SK-N-SH (cell line): Measurements from ENCODE around the gene SETD7. TPM values are rescaled to one million over a fixed set of nuclear protein-coding genes. Genes with fewer than 3 reads are reported as not detected.

Experiments used
- CTCF ChIA-PET: fragments of 300-600, 350-600 bp; formaldehyde crosslinking; extraction: SDS; loops from one replicate; lab custom pipeline; 2021; lab: Yijun Ruan, JAX
- POLR2A ChIA-PET: fragments of 350-600 bp; sonication (Branson Sonifier 250); formaldehyde crosslinking; extraction: SDS; loops from one replicate; lab custom pipeline; 2020; ENCODE audit warnings: antibody characterized with exemption, inconsistent platforms; lab: Yijun Ruan, JAX
- DNase-seq: peaks from one replicate; pipeline ENCODE4 v3.0.0; 2012
- H2AFZ ChIP-seq: fragments of 200-600 bp; sonication (generic); 2 replicates; pipeline ENCODE4 v1.8.1; 2016; ENCODE audit warnings: antibody characterized with exemption, mild to moderate bottlenecking, low read depth
- H3F3A ChIP-seq: fragments of 200-600 bp; sonication (generic); replicated peaks from 2 replicates; pipeline ENCODE3; 2016; ENCODE audit warnings: antibody characterized with exemption, mild to moderate bottlenecking; ENCODE audit not compliant: insufficient read depth
- H3K27ac ChIP-seq, 2 experiments: fragments of 200-500 bp in 1 of 2; fragments of 200-600 bp in 1 of 2; sonication (Bioruptor generic) in 1 of 2; sonication (generic), shearing (Covaris generic) in 1 of 2; 2 replicates each; pipeline versions ENCODE4 v1.5.1 to v1.6.1; 2014 to 2016; ENCODE audit warnings: low read depth in 2 of 2, inconsistent platforms in 1 of 2, low read length in 1 of 2, mild to moderate bottlenecking in 1 of 2, mixed read lengths in 1 of 2
- H3K27me3 ChIP-seq: fragments of 200-600 bp; sonication (generic), shearing (Covaris generic); 2 replicates; pipeline ENCODE4 v1.6.1; 2016; ENCODE audit warnings: mixed run types; ENCODE audit not compliant: insufficient read depth
- H3K36me3 ChIP-seq, 2 experiments: fragments of 200-500 bp in 1 of 2; fragments of 200-600 bp in 1 of 2; sonication (Bioruptor generic) in 1 of 2; sonication (generic) in 1 of 2; replicated peaks in 1 of 2; 2 replicates each; pipeline versions ENCODE3 to v1.5.1; 2014 to 2016; ENCODE audit warnings: low read length in 1 of 2, mild to moderate bottlenecking in 1 of 2; ENCODE audit not compliant: insufficient read depth in 2 of 2, control insufficient read depth in 1 of 2
- H3K4me1 ChIP-seq, 2 experiments: fragments of 200-500 bp in 1 of 2; fragments of 200-600 bp in 1 of 2; sonication (Bioruptor generic) in 1 of 2; sonication (generic), shearing (Covaris generic) in 1 of 2; 2 replicates each; pipeline versions ENCODE4 v1.5.1 to v1.6.1; 2014 to 2016; ENCODE audit warnings: low read depth in 1 of 2, low read length in 1 of 2, mixed run types in 1 of 2; ENCODE audit not compliant: insufficient read depth in 2 of 2, control insufficient read depth in 1 of 2
- H3K4me2 ChIP-seq: fragments of 200-600 bp; sonication (generic), shearing (Covaris generic); 2 replicates; pipeline ENCODE4 v1.6.1; 2017; ENCODE audit warnings: mixed run types
- H3K4me3 ChIP-seq, 2 experiments: fragments of 200-500 bp in 1 of 2; fragments of 200-600 bp in 1 of 2; sonication (Bioruptor generic) in 1 of 2; sonication (generic), shearing (Covaris generic) in 1 of 2; 2 replicates each; pipeline versions ENCODE4 v1.5.1 to v1.8.1; 2014 to 2016; ENCODE audit warnings: low read depth in 2 of 2, inconsistent platforms in 1 of 2, low read length in 1 of 2, mild to moderate bottlenecking in 1 of 2, mixed read lengths in 1 of 2, moderate library complexity in 1 of 2
- H3K79me2 ChIP-seq: fragments of 200-600 bp; sonication (generic); 2 replicates; pipeline ENCODE4 v1.8.1; 2017; ENCODE audit warnings: mild to moderate bottlenecking; ENCODE audit not compliant: insufficient read depth
- H3K9ac ChIP-seq: fragments of 200-600 bp; sonication (generic); 2 replicates; pipeline ENCODE4 v1.6.1; 2017; ENCODE audit warnings: mixed run types
- H3K9me2 ChIP-seq: fragments of 200-600 bp; sonication (generic); 2 replicates; pipeline ENCODE4 v1.6.1; 2017; ENCODE audit warnings: mixed run types
- H3K9me3 ChIP-seq: fragments of 200-600 bp; sonication (generic); 2 replicates; pipeline ENCODE4 v1.6.1; 2017; ENCODE audit warnings: mixed run types, mild to moderate bottlenecking, moderate library complexity
- H4K20me1 ChIP-seq: fragments of 200-600 bp; sonication (generic); 2 replicates; pipeline ENCODE4 v1.6.1; 2017; ENCODE audit warnings: mild to moderate bottlenecking, mixed run types; ENCODE audit not compliant: insufficient read depth
- CHD2 ChIP-seq: fragments of 150-350 bp; IDR thresholded peaks from 2 replicates; pipeline ENCODE4 v1.6.1; 2018; ENCODE audit warnings: low read length; ENCODE audit not compliant: partially characterized antibody
- CTCF ChIP-seq: fragments of 200-600 bp; sonication (generic); IDR thresholded peaks from 2 replicates; pipeline ENCODE4 v1.6.1; 2017; ENCODE audit warnings: antibody characterized with exemption, mild to moderate bottlenecking, moderate library complexity
- EP300 ChIP-seq, 2 experiments: IDR thresholded peaks; 2 replicates each; pipeline versions ENCODE4 v1.4.0 to v1.6.1; 2012; ENCODE audit warnings: borderline replicate concordance in 1 of 2, low read depth in 1 of 2, low read length in 1 of 2
- GABPA ChIP-seq: IDR thresholded peaks from 2 replicates; pipeline ENCODE4 v1.4.0; 2012; ENCODE audit warnings: low read depth, mild to moderate bottlenecking
- IRF3 ChIP-seq: fragments of 150-350 bp; IDR thresholded peaks from 2 replicates; pipeline ENCODE4 v1.6.1; 2016; ENCODE audit warnings: mild to moderate bottlenecking, low read depth, low read length
- MAX ChIP-seq: IDR thresholded peaks from 2 replicates; pipeline ENCODE4 v1.4.0; 2012; ENCODE audit warnings: low read depth
- MEF2A ChIP-seq: IDR thresholded peaks from 2 replicates; pipeline ENCODE4 v1.4.0; 2012; ENCODE audit warnings: low read depth, borderline replicate concordance
- NFIC ChIP-seq: IDR thresholded peaks from 2 replicates; pipeline ENCODE4 v1.4.0; 2012; ENCODE audit warnings: borderline replicate concordance
- PBX3 ChIP-seq: IDR thresholded peaks from 2 replicates; pipeline ENCODE4; 2012
- POLR2AphosphoS5 ChIP-seq: IDR thresholded peaks from 2 replicates; pipeline ENCODE4 v1.6.1; 2012; ENCODE audit warnings: low read depth, low read length
- RAD21 ChIP-seq: IDR thresholded peaks from 2 replicates; pipeline ENCODE4 v1.6.1; 2012; ENCODE audit warnings: mild to moderate bottlenecking, low read length
- RCOR1 ChIP-seq: fragments of 150-350 bp; IDR thresholded peaks from 2 replicates; pipeline ENCODE4 v1.6.1; 2017; ENCODE audit warnings: antibody characterized with exemption, low read length
- RXRA ChIP-seq: IDR thresholded peaks from 2 replicates; pipeline ENCODE4 v1.4.0; 2012; ENCODE audit warnings: low read depth, mild to moderate bottlenecking, borderline replicate concordance
- SMC3 ChIP-seq: IDR thresholded peaks from 2 replicates; pipeline ENCODE4 v1.6.1; 2012; ENCODE audit warnings: low read depth, low read length, improper control_type of control experiment
- TEAD4 ChIP-seq: IDR thresholded peaks from 2 replicates; pipeline ENCODE4 v1.4.0; 2012; ENCODE audit warnings: mild to moderate bottlenecking, borderline replicate concordance; ENCODE audit not compliant: insufficient read depth
- YY1 ChIP-seq: IDR thresholded peaks from 2 replicates; pipeline ENCODE4 v1.4.0; 2012; ENCODE audit warnings: low read depth, mild to moderate bottlenecking
- ZBTB33 ChIP-seq: IDR thresholded peaks from 2 replicates; pipeline ENCODE4 v1.4.0; 2012; ENCODE audit warnings: low read depth, borderline replicate concordance
- WGBS: methylation state at CpG from one replicate; pipeline ENCODE4 v1.1.6; 2017; ENCODE audit warnings: low lambda C conversion rate; 5-methylcytosine and 5-hydroxymethylcytosine counted together
- polyA plus RNA-seq, 3 experiments: library from polyadenylated mRNA; depleted of rRNA; stranded (reverse); fragments of >200 nt; gene quantifications; 2 replicates each; pipeline ENCODE4 v1.2.3, GENCODE V29; 2012

Gene SETD7
- polyA plus RNA-seq, 1 of the 3 experiments (the other 2 are of a cell fraction), result 5.0 TPM

GRCh38 chr4:139567159-139567870 lies 11.3 kb upstream of the SETD7 start (continued):
- TF ChIP-seq IRF3 (no peak), NFIC (no peak), POLR2AphosphoS5 (no peak), YY1 (no peak), RXRA (no peak)

- Histone ChIP-seq H3K4me1 (peaks cover 4 to 9% of the 10 kb centered on the region in 2 experiments; a peak in 2 of 4 replicates), H3F3A (no peaks in the 10 kb centered on the region), H3K9me3 (no peaks in the 10 kb centered on the region), H3K79me2 (no peaks in the 10 kb centered on the region), H3K9ac (no peak overlapping the region), H4K20me1 (no peaks in the 10 kb centered on the region), H3K27me3 (no peaks in the 10 kb centered on the region), H3K4me2 (no peak overlapping the region), H2AFZ (no peak overlapping the region), H3K4me3 (no peak overlapping the region), H3K27ac (no peak overlapping the region), H3K9me2 (no peaks in the 10 kb centered on the region), H3K36me3 (no peaks in the 10 kb centered on the region)
- no peak for DNase-seq
- 79% methylated on average over 1 of the region's 1 CpG for WGBS
- TF ChIP-seq CTCF (peak; percentile 20; the same call in 1 of the 2 replicates), RCOR1 (no peak), RAD21 (peak; percentile 43), EP300 (IDR thresholded peaks at IDR 0.05; ENCODE audit: borderline replicate concordance in 1 of 2, low read depth in 1 of 2, low read length in 1 of 2) (no peak), MAX (no peak)
- POLR2A ChIA-PET, result no interaction called here
- CTCF ChIA-PET, result interaction anchor here (0.8 to 1.5 kb wide), 5 partner anchors 9 to 67 kb away, joined by 3 to 4 read pairs (median 3); partner anchors contain the start of gene SETD7
Measured at GRCh38 chr4:139564502-139564901, 8.5 kb upstream of the SETD7 start.

- Histone ChIP-seq H3K9me2 (no peaks in the 10 kb centered on the region), H3K27me3 (no peaks in the 10 kb centered on the region), H3K79me2 (no peaks in the 10 kb centered on the region), H3K9ac (no peak overlapping the region), H2AFZ (no peak overlapping the region), H3K27ac (no peak overlapping the region), H3K9me3 (no peaks in the 10 kb centered on the region), H3K4me2 (no peak overlapping the region), H3K36me3 (no peaks in the 10 kb centered on the region), H3K4me1 (peaks cover 4 to 9% of the 10 kb centered on the region in 2 experiments; a peak in 2 of 4 replicates), H3F3A (no peaks in the 10 kb centered on the region), H3K4me3 (no peak overlapping the region), H4K20me1 (no peaks in the 10 kb centered on the region)
- ChIA-PET CTCF (interaction anchor here (1.5 kb wide), 3 partner anchors 8 to 40 kb away, joined by 3 to 4 read pairs (median 3); partner anchors contain the start of gene SETD7), POLR2A (no interaction called here)
- DNase-seq, result no peak
- WGBS, result 71% methylated on average over 1 of the region's 2 CpGs
- no peak for TF ChIP-seq SMC3
- TF ChIP-seq CHD2, result no peak
- TF ChIP-seq NFIC, result no peak
- no peak for TF ChIP-seq YY1
- TF ChIP-seq MEF2A, result no peak
- no peak for TF ChIP-seq GABPA
- no peak for TF ChIP-seq PBX3
- no peak for TF ChIP-seq TEAD4
- TF ChIP-seq ZBTB33, result no peak
Measured at GRCh38 chr4:139563515-139563914, 7.5 kb upstream of the SETD7 start.
